ENCODE data around the gene UBXN2A.

The UBXN2A gene

GRCh38 chr2:24046930-24047702 lies 106.9 kb downstream of the UBXN2A start, which contains the start of gene WDCP:
TSS of gene WDCP (minus strand) at chr2:24047391. CDS start at chr2:24039494, 7,897 bp downstream.
- peak; percentile 97 for DNase-seq

- DNase-seq, result no peak
These were observed 107.4 kb downstream of the UBXN2A start for GRCh38 chr2:24047703-24048033.

GRCh38 chr2:24048769-24049484 lies 108.7 kb downstream of the UBXN2A start:
- no peak for DNase-seq

- DNase-seq, result peak; percentile 25
These were observed 109.3 kb downstream of the UBXN2A start, which contains the start of gene FKBP1B for GRCh38 chr2:24049485-24050021. TSS of gene FKBP1B (plus strand) at chr2:24049741. CDS start at chr2:24049850, 109 bp downstream.

GRCh38 chr2:24050041-24050979 lies 110.0 kb downstream of the UBXN2A start:
- DNase-seq, result no peak

- DNase-seq, result no peak
These were observed 111.6 kb downstream of the UBXN2A start for GRCh38 chr2:24051833-24052232.

- no peak for DNase-seq
These were observed 112.7 kb downstream of the UBXN2A start for GRCh38 chr2:24052951-24053350.

Measured in NCI-H526 treated with DMSO at 0.1 percent for 48 hours (cell line).